A549 (cell line): ENCODE data around the gene TREH.

ENCODE experiments used
- CBX8 ChIP-seq: fragments of 200-600 bp; sonication (generic); IDR thresholded peaks from 2 replicates; pipeline ENCODE4 v1.6.1; 2016
- CEBPB ChIP-seq, 2 experiments: fragments of >200 bp in 1 of 2; sonication (Bioruptor Twin) in 1 of 2; formaldehyde crosslinking in 1 of 2; IDR thresholded peaks; 2 replicates each; pipeline ENCODE4 v1.6.1; 2012 to 2016
- EP300 ChIP-seq, 2 experiments: fragments of >200 bp; sonication (Bioruptor Twin); formaldehyde crosslinking; IDR thresholded peaks; 2 replicates in 1 of 2; 3 replicates in 1 of 2; pipeline ENCODE4 v1.6.1; 2016 to 2017
- HDAC2 ChIP-seq: fragments of 200-600 bp; sonication (generic); IDR thresholded peaks from 2 replicates; pipeline ENCODE4 v1.6.1; 2016
- JUN ChIP-seq, 2 experiments: fragments of >200 bp; sonication (Bioruptor Twin); formaldehyde crosslinking; IDR thresholded peaks; 2 replicates in 1 of 2; 3 replicates in 1 of 2; pipeline ENCODE4 v1.6.1; 2016 to 2017
- MAX ChIP-seq: IDR thresholded peaks from 2 replicates; pipeline ENCODE4 v1.6.1; 2012
- POLR2A ChIP-seq: IDR thresholded peaks from 2 replicates; pipeline ENCODE4 v1.6.1; 2012; ENCODE audit warnings: mild to moderate bottlenecking, low read length
- POLR2AphosphoS2 ChIP-seq: conservative IDR thresholded peaks from 2 replicates; pipeline ENCODE4 v1.6.1; 2012; ENCODE audit warnings: low read length, improper control_type of control experiment, inconsistent platforms
- SMC3 ChIP-seq: fragments of >200 bp; sonication (Bioruptor Twin); formaldehyde crosslinking; IDR thresholded peaks from 3 replicates; pipeline ENCODE4 v1.6.1; 2018; ENCODE audit warnings: inconsistent platforms
- ZFP36 ChIP-seq: fragments of 450-650 bp; IDR thresholded peaks from 2 replicates; pipeline ENCODE4 v1.6.1; 2014; ENCODE audit warnings: borderline replicate concordance; ENCODE audit not compliant: partially characterized antibody
- ZNF302 ChIP-seq: fragments of 250-450 bp; sonication (Bioruptor Pico); IDR thresholded peaks from 2 replicates; pipeline ENCODE4 v1.9.0; 2021; ENCODE audit warnings: inconsistent platforms, mild to moderate bottlenecking, moderate library complexity
- TF ChIP-seq, protein P1 (sequence below): fragments of >200 bp; sonication (Bioruptor Twin); formaldehyde crosslinking; IDR thresholded peaks from 3 replicates; pipeline ENCODE4 v1.5.1; 2016
- TF ChIP-seq, protein P2 (sequence below): fragments of 450-650 bp; IDR thresholded peaks from 2 replicates; pipeline ENCODE4 v1.6.1; 2014; ENCODE audit warnings: antibody characterized with exemption

DNA sequence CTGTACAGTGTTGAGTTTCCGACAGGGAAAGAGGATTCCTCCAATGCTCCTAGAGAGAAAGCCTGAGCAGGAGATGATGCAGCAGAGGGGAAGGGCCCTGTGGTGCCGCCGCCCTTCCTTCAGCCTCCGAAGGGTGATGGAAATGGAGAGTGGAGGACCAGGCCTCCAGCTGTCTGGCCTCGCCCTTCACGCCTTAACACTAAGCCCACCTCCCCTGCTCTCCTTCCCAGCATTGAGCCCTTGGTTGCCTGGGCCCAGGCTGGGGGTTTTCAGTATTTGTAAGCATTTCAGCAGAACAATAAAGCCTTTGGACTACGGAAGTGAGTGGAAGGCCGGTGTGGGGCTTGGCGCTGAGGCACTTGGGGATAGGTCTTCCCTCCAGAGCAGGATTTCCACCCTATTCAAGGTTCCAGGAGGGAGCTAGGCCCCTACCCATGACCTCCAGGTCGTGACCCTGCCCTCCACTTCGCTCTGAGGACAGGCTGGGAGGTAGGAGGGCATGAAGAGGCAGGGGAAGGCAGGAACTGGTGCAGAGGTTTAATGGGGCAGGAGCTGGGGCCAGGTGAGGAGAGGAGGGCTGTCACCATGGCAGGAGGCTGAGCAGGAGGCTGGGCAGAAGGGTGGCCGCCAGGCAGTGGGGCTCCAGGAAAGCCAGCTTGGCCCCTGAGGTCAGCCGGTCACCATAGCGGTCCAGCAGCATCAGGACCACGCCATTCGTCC is 21.6 kb downstream of the TREH start:
- TF ChIP-seq EP300 (IDR thresholded peaks at IDR 0.05) (no peak), POLR2AphosphoS2 (no peak), MAX (no peak), SMC3 (no peak), POLR2A (no peak), ZFP36 (no peak), CEBPB (IDR thresholded peaks at IDR 0.05) (no peak), HDAC2 (no peak), JUN (IDR thresholded peaks at IDR 0.05) (no peak), ZNF302 (no peak), CBX8 (no peak)
- TF ChIP-seq, protein P1, sequence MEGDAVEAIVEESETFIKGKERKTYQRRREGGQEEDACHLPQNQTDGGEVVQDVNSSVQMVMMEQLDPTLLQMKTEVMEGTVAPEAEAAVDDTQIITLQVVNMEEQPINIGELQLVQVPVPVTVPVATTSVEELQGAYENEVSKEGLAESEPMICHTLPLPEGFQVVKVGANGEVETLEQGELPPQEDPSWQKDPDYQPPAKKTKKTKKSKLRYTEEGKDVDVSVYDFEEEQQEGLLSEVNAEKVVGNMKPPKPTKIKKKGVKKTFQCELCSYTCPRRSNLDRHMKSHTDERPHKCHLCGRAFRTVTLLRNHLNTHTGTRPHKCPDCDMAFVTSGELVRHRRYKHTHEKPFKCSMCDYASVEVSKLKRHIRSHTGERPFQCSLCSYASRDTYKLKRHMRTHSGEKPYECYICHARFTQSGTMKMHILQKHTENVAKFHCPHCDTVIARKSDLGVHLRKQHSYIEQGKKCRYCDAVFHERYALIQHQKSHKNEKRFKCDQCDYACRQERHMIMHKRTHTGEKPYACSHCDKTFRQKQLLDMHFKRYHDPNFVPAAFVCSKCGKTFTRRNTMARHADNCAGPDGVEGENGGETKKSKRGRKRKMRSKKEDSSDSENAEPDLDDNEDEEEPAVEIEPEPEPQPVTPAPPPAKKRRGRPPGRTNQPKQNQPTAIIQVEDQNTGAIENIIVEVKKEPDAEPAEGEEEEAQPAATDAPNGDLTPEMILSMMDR = no peak
- TF ChIP-seq, protein P2, sequence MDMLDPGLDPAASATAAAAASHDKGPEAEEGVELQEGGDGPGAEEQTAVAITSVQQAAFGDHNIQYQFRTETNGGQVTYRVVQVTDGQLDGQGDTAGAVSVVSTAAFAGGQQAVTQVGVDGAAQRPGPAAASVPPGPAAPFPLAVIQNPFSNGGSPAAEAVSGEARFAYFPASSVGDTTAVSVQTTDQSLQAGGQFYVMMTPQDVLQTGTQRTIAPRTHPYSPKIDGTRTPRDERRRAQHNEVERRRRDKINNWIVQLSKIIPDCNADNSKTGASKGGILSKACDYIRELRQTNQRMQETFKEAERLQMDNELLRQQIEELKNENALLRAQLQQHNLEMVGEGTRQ = no peak
